Right atrium auricular region (tissue), 2 donors: ENCODE results near the gene GBA3. TPM values are rescaled to one million over a fixed set of nuclear protein-coding genes. Genes with fewer than 3 reads are reported as not detected.

Experiments used
- DNase-seq: peaks from one replicate; pipeline ENCODE4 v3.0.0-alpha.2; 2019; ENCODE audit warnings: low spot score
- H3K27ac ChIP-seq, 2 donors: fragments of 200-600 bp; sonication (generic); 1 replicate in 1 of 2; 2 replicates in 1 of 2; pipeline ENCODE4 v1.5.1; 2016 to 2019
- H3K27me3 ChIP-seq, 2 donors: fragments of 200-600 bp; sonication (generic); one replicate each; pipeline versions ENCODE4 v1.5.1 to v1.6.0; 2017 to 2019
- H3K36me3 ChIP-seq: fragments of 200-600 bp; sonication (generic); one replicate; pipeline ENCODE4 v1.5.1; 2016
- H3K4me1 ChIP-seq, 2 donors: fragments of 200-600 bp; sonication (generic); one replicate each; pipeline versions ENCODE4 v1.5.1 to v1.6.0; 2017 to 2019
- H3K4me3 ChIP-seq, 2 donors: fragments of 200-600 bp; sonication (generic); 1 replicate in 1 of 2; 2 replicates in 1 of 2; pipeline ENCODE4 v1.5.1; 2017 to 2019; ENCODE audit warnings: mild to moderate bottlenecking in 1 of 2, moderate library complexity in 1 of 2
- H3K9me3 ChIP-seq, 2 donors: fragments of 200-600 bp; sonication (generic); one replicate each; pipeline ENCODE4 v1.5.1; 2019
- total RNA-seq, 2 donors: library from RNA; depleted of rRNA; stranded (reverse); fragments of >200 nt; gene quantifications; one replicate each; pipeline ENCODE4 v1.1.0, GENCODE V29; 2016
- TF ChIP-seq, protein P1 (sequence below), 2 donors: fragments of 200-600 bp; sonication (generic); IDR thresholded peaks; one replicate each; pipeline ENCODE4 v1.5.1; 2019; ENCODE audit warnings: antibody characterized with exemption in 2 of 2

GBA3 gene
- total RNA-seq, 2 donors from 2014 or later, result not detected

DNA sequence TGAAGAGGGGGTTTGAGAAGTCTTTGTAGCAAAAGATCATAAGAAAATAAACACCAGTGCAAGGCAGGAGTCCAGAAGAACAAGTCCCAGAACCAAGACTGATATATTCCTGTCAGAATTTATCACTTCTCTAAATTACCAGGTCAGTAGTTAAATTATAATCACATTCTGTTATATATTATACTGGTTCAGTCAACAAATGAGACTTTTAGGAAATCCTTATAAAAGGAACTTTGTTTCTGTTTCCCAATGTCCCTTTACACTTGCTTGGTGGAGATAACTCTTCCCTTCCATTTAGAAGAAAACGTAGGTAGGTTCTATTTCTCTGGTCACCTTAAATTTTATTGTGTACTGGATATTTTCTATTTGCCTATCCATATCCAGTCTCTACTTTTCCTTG is 21.1 kb downstream of the GBA3 start:
- Histone ChIP-seq H3K27me3 (no peaks in the 10 kb centered on the region), H3K4me1 (no peaks in the 10 kb centered on the region), H3K4me3 (no peak overlapping the region), H3K36me3 (no peaks in the 10 kb centered on the region), H3K27ac (no peak overlapping the region), H3K9me3 (no peaks in the 10 kb centered on the region)
- TF ChIP-seq, protein P1, sequence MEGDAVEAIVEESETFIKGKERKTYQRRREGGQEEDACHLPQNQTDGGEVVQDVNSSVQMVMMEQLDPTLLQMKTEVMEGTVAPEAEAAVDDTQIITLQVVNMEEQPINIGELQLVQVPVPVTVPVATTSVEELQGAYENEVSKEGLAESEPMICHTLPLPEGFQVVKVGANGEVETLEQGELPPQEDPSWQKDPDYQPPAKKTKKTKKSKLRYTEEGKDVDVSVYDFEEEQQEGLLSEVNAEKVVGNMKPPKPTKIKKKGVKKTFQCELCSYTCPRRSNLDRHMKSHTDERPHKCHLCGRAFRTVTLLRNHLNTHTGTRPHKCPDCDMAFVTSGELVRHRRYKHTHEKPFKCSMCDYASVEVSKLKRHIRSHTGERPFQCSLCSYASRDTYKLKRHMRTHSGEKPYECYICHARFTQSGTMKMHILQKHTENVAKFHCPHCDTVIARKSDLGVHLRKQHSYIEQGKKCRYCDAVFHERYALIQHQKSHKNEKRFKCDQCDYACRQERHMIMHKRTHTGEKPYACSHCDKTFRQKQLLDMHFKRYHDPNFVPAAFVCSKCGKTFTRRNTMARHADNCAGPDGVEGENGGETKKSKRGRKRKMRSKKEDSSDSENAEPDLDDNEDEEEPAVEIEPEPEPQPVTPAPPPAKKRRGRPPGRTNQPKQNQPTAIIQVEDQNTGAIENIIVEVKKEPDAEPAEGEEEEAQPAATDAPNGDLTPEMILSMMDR (IDR thresholded peaks at IDR 0.05), result no peak
- DNase-seq, result no peak

DNA sequence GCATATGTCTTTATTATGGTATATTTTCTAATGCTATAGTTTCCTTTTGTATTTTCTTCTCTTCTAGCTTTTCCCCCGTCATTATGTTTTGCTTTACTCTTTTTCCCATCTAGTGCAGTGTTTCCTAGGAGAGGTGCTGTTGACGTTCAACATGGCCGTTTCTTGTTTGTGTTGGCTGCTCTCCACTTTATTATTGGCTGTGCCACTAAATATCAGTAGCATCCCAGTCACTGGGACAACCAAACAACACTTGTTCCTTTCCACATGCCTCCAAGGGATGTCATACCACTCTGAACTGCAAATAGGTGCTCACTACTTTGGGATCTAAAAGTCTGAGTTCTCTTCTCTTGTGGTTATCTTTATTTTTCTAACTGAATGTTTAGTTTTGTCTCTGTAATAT is 26.5 kb downstream of the GBA3 start:
- no peaks in the 10 kb centered on the region for H3K27me3 ChIP-seq
- no peak overlapping the region for H3K27ac ChIP-seq
- H3K9me3 ChIP-seq, result no peaks in the 10 kb centered on the region
- DNase-seq, result no peak
- no peak overlapping the region for H3K4me3 ChIP-seq
- H3K4me1 ChIP-seq, result no peaks in the 10 kb centered on the region
- TF ChIP-seq, protein P1 (IDR thresholded peaks at IDR 0.05), result no peak
- H3K36me3 ChIP-seq, result no peaks in the 10 kb centered on the region

DNA sequence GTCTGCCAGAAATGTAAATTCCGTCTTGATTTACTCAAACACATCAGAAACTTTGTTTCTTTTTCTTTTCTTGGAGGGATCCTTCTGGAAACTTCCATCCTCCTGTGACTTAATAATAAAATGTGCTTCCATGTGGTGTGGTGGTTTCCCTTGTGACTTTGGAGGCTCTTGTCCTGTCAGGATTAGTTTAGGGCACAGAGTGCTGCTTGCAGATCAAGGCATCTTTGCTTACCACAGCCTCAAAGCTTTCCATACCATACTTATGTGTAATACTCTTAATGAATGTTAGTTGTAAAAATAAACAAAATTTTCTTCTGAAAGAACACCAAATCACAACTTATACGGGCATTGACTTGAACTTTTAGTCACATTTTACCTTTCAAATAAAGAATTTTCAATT is 27.4 kb downstream of the GBA3 start:
- no peak overlapping the region for H3K27ac ChIP-seq
- H3K4me3 ChIP-seq, result no peak overlapping the region
- no peaks in the 10 kb centered on the region for H3K27me3 ChIP-seq
- TF ChIP-seq, protein P1 (IDR thresholded peaks at IDR 0.05), result no peak
- no peaks in the 10 kb centered on the region for H3K4me1 ChIP-seq
- H3K9me3 ChIP-seq, result no peaks in the 10 kb centered on the region
- DNase-seq, result no peak
- no peaks in the 10 kb centered on the region for H3K36me3 ChIP-seq

DNA sequence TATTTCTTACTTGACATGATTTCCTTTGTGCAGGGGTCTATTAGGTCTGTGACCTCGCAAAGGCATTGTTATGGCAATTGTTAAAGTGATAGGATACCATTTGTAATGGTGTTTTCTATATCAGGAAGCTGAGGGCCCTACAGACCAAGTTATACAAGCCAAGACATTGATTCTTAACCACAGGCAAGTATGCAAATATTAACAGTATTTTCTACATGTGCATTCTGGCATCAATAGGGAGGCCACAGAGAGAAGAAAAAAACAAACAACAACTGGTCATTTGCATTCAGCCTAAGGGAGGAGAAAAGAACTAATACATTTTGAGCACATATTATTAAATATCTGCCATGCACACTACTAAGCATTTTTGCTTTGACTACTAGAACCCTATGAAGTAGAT is 28.5 kb downstream of the GBA3 start:
- Histone ChIP-seq H3K9me3 (no peaks in the 10 kb centered on the region), H3K4me1 (no peaks in the 10 kb centered on the region), H3K4me3 (no peak overlapping the region), H3K36me3 (no peaks in the 10 kb centered on the region), H3K27me3 (no peaks in the 10 kb centered on the region), H3K27ac (no peak overlapping the region)
- TF ChIP-seq, protein P1 (IDR thresholded peaks at IDR 0.05), result no peak
- no peak for DNase-seq

DNA sequence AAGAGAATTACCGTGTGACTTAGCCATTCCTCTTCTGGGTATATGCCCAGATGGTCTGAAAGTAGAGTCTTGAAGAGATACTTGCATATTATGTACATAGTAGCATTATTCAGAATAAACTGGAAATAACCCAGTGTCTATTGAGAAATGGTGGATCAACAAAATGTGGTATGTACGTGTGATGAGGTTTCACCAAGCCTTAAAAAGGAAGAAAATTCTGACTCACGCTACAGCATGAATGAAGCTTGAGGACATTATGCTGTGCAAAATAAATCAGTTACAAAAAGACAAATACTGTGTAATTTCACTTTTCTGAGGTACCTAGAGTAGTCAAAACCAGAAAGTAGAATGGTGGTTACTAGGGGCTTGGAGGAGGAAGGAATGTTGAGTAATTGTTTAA is 37.3 kb downstream of the GBA3 start:
- H3K4me1 ChIP-seq, result no peaks in the 10 kb centered on the region
- H3K27me3 ChIP-seq, result no peaks in the 10 kb centered on the region
- TF ChIP-seq, protein P1 (IDR thresholded peaks at IDR 0.05), result no peak
- H3K27ac ChIP-seq, result no peak overlapping the region
- no peaks in the 10 kb centered on the region for H3K9me3 ChIP-seq
- no peaks in the 10 kb centered on the region for H3K36me3 ChIP-seq
- H3K4me3 ChIP-seq, result no peak overlapping the region
- no peak for DNase-seq

DNA sequence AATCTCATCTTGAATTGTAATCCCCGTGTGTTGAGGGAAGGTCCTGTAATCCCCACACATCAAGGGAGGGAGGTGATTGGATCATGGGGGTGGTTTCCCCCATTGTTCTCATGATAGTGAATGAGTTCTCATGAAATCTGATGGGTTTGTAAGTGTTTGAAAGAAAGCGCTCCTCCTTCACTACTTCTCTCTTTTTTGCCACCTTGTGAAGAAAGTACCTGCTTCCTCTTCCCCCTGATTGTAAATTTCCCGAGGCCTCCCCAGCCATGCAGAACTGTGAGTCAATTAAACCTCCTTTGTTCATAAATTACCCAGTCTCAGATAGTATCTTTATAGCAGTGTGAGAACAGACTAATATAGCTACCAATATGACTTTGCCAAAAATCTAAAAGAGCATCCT is 41.1 kb downstream of the GBA3 start:
- H3K27me3 ChIP-seq, result no peaks in the 10 kb centered on the region
- TF ChIP-seq, protein P1 (IDR thresholded peaks at IDR 0.05), result no peak
- H3K36me3 ChIP-seq, result no peaks in the 10 kb centered on the region
- H3K4me1 ChIP-seq, result no peaks in the 10 kb centered on the region
- DNase-seq, result no peak
- H3K4me3 ChIP-seq, result no peak overlapping the region
- no peaks in the 10 kb centered on the region for H3K9me3 ChIP-seq
- H3K27ac ChIP-seq, result no peak overlapping the region
